ENCODE measurements around the gene MSANTD3. TPM values are rescaled to one million over a fixed set of nuclear protein-coding genes. Genes with fewer than 3 reads are reported as not detected.

MSANTD3 gene
- total RNA-seq, 1 experiment from 2014 or later = 35.7 TPM

DNA sequence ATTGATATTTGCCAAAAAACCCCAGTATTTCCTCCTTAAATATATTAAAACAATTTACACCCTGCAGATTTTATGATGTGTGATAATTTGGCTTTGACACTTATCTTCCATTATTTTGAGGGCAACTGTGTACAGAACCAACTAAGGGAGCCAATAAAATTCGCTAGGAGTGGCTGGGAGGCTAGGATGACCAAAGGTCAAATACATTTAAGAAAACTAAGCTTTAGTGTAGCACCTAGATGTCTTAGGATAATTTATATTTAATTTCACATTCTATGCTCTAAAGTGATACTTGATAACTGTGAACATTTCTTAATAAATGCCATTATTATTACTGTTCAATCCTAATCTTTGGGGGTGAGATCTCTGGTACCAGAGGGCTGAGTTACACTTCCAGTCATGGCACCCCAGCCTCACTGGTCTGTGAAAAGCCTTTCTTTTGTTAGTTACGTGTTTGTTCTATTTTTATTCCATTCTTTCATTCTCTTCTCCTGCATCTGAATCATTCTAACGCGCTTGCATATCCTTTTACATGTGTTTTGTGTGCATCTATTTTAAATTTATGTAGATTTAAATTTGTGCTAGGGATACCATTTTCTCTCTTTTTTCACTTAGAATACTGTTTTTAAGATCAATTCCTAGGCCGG lies 19.1 kb downstream of the MSANTD3 start:
- Histone ChIP-seq H3K27me3 (ENCODE audit: insufficient read depth, low read length) (no peaks in the 10 kb centered on the region), H3K23me2 (ENCODE audit: insufficient read length, low read depth, low read length, poor library complexity, severe bottlenecking) (no peaks in the 10 kb centered on the region), H3K56ac (ENCODE audit: insufficient read length, low read depth, low read length) (no peak overlapping the region), H3K27ac (ENCODE audit: insufficient read length, low read depth, low read length) (no peak overlapping the region), H4K91ac (ENCODE audit: insufficient read length, low read depth, low read length) (no peak overlapping the region), H2BK5ac (ENCODE audit: insufficient read length, low read length) (no peak overlapping the region), H2BK15ac (ENCODE audit: low read depth, low read length) (no peak overlapping the region), H3K14ac (ENCODE audit: insufficient read depth, low read length) (no peak overlapping the region), H2BK12ac (ENCODE audit: insufficient read length, low read depth, low read length) (no peak overlapping the region), H4K20me1 (ENCODE audit: control insufficient read depth, insufficient read depth, insufficient read length) (no peaks in the 10 kb centered on the region), H3K79me2 (ENCODE audit: insufficient read depth, low read length) (no peaks in the 10 kb centered on the region), H3K18ac (ENCODE audit: insufficient read length, low read depth, low read length) (no peak overlapping the region), H4K8ac (replicated peaks; ENCODE audit: insufficient read length, low read depth, low read length) (no peak overlapping the region), H2BK120ac (ENCODE audit: low read depth, low read length, poor library complexity, severe bottlenecking) (no peak overlapping the region), H2BK20ac (ENCODE audit: low read depth, low read length, poor library complexity, severe bottlenecking) (no peak overlapping the region), H2AK5ac (ENCODE audit: insufficient read length, low read length) (no peak overlapping the region), H3K79me1 (ENCODE audit: insufficient read depth, low read depth, low read length, poor library complexity, severe bottlenecking) (no peaks in the 10 kb centered on the region), H3K23ac (ENCODE audit: insufficient read length, low read depth, low read length) (no peak overlapping the region), H3T11ph (ENCODE audit: low read length) (no peak overlapping the region), H3K9ac (ENCODE audit: extremely low read depth, insufficient read length, low read length) (no peak overlapping the region), H3K9me3 (ENCODE audit: control insufficient read depth, low read depth, low read length) (no peaks in the 10 kb centered on the region), H3K4me2 (ENCODE audit: insufficient read depth, insufficient read length, low read length) (no peak overlapping the region), H3K4ac (ENCODE audit: low read depth, low read length) (no peak overlapping the region), H3K4me1 (ENCODE audit: insufficient read depth, low read length) (0 out of 2 replicates have a peak, but pooled peaks cover 2% of the 10 kb centered on the region), H2AFZ (ENCODE audit: low read length) (no peak overlapping the region), H4K5ac (ENCODE audit: insufficient read length, low read depth, low read length) (no peak overlapping the region)
- H3K27ac Mint-ChIP-seq = peak overlapping the region in 1 of 3 experiments; percentile 47; a peak in 2 of 7 replicates
- peaks cover 15 to 38% (median 31%) of the 10 kb centered on the region in 3 experiments; a peak in 6 of 7 replicates for H3K36me3 Mint-ChIP-seq (ENCODE audit: insufficient read depth in 1 of 3, low read depth in 3 of 3)
- peaks cover 28 to 30% of the 10 kb centered on the region in 2 experiments for H3K4me1 Mint-ChIP-seq
- no CpG with 5 or more reads among the region's 5 CpGs for WGBS (ENCODE audit: extremely low coverage, insufficient read length, low lambda C conversion rate)
- TF ChIP-seq, protein P1, sequence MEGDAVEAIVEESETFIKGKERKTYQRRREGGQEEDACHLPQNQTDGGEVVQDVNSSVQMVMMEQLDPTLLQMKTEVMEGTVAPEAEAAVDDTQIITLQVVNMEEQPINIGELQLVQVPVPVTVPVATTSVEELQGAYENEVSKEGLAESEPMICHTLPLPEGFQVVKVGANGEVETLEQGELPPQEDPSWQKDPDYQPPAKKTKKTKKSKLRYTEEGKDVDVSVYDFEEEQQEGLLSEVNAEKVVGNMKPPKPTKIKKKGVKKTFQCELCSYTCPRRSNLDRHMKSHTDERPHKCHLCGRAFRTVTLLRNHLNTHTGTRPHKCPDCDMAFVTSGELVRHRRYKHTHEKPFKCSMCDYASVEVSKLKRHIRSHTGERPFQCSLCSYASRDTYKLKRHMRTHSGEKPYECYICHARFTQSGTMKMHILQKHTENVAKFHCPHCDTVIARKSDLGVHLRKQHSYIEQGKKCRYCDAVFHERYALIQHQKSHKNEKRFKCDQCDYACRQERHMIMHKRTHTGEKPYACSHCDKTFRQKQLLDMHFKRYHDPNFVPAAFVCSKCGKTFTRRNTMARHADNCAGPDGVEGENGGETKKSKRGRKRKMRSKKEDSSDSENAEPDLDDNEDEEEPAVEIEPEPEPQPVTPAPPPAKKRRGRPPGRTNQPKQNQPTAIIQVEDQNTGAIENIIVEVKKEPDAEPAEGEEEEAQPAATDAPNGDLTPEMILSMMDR (conservative IDR thresholded peaks at IDR 0.05) = no peak
- H3K9me3 Mint-ChIP-seq = no peaks in the 10 kb centered on the region
- no peak overlapping the region for H3K4me3 Mint-ChIP-seq
- no peaks in the 10 kb centered on the region for H3K27me3 Mint-ChIP-seq (ENCODE audit: low read depth)
- DNase-seq = no peak
